ENCODE results near the gene EVA1B. TPM values are rescaled to one million over a fixed set of nuclear protein-coding genes. Genes with fewer than 3 reads are reported as not detected.

EVA1B gene
- total and polyA plus RNA-seq, 2 of the 13 experiments (the other 11 are each of a cell fraction or from before 2014, with no cell fraction given): 3.9 to 6.6 TPM

- TF ChIP-seq ZNF503 (CRISPR knock-in tag; IDR thresholded peaks at IDR 0.05) (peak; percentile 57; the same call in 1 of the 2 replicates), YEATS4 (CRISPR knock-in tag; IDR thresholded peaks at IDR 0.05; ENCODE audit: borderline replicate concordance) (peak; percentile 33; the same call in 1 of the 2 replicates), CC2D1A (CRISPR knock-in tag; IDR thresholded peaks at IDR 0.05) (no peak), CBX5 (CRISPR knock-in tag; IDR thresholded peaks at IDR 0.05; ENCODE audit: borderline replicate concordance) (no peak), CERS6 (CRISPR knock-in tag; IDR thresholded peaks at IDR 0.05) (no peak), BHLHE40 (IDR thresholded peaks at IDR 0.05; ENCODE audit: low read length) (no peak), IRX3 (CRISPR knock-in tag; IDR thresholded peaks at IDR 0.05; ENCODE audit: borderline replicate concordance, low read depth) (no peak), RFXANK (CRISPR knock-in tag; IDR thresholded peaks at IDR 0.05) (no peak), ASH2L (IDR thresholded peaks at IDR 0.05; ENCODE audit: insufficient read length, low read depth, low read length) (peak; percentile 53), HOMEZ (CRISPR knock-in tag; IDR thresholded peaks at IDR 0.05; ENCODE audit: low read depth) (no peak), MED1 (CRISPR knock-in tag; IDR thresholded peaks at IDR 0.05) (peak; percentile 80), ZMYM4 (CRISPR knock-in tag; IDR thresholded peaks at IDR 0.05) (peak; percentile 26; the same call in 1 of the 2 replicates), ZNF549 (CRISPR knock-in tag; IDR thresholded peaks at IDR 0.05) (no peak), SUZ12 (IDR thresholded peaks at IDR 0.05; ENCODE audit: low read depth, low read length) (no peak), JUND (CRISPR knock-in tag; IDR thresholded peaks at IDR 0.05) (no peak), RCOR2 (CRISPR knock-in tag; IDR thresholded peaks at IDR 0.05) (0 out of 2 replicates have a peak, but pooled peaks have one; percentile 36), PRPF4 (IDR thresholded peaks at IDR 0.05; ENCODE audit: low read depth, low read length, poor library complexity, severe bottlenecking) (no peak), FOXO1 (CRISPR knock-in tag; IDR thresholded peaks at IDR 0.05) (peak; percentile 29; the same call in 1 of the 2 replicates), AGO2 (optimal IDR thresholded peaks at IDR 0.05; ENCODE audit: low read depth, low read length) (peak; percentile 60), SAP130 (CRISPR knock-in tag; IDR thresholded peaks at IDR 0.05; ENCODE audit: low read depth) (peak; percentile 92), SP5 (CRISPR knock-in tag; IDR thresholded peaks at IDR 0.05; ENCODE audit: borderline replicate concordance, low read depth) (0 out of 2 replicates have a peak, but pooled peaks have one; percentile 59), HMG20B (CRISPR knock-in tag; conservative IDR thresholded peaks at IDR 0.05) (no peak; the same call in 1 of the 2 replicates), DMTF1 (CRISPR knock-in tag; IDR thresholded peaks at IDR 0.05) (no peak), FLYWCH1 (CRISPR knock-in tag; IDR thresholded peaks at IDR 0.05) (no peak), SYNCRIP (IDR thresholded peaks at IDR 0.05; ENCODE audit: insufficient read depth, low read depth, low read length) (no peak)
Measured at GRCh38 chr1:36323636-36324352, at the start of gene EVA1B (continued).
